Activated effector memory CD4-positive, alpha-beta T cell treated with anti-CD3 and anti-CD28 coated beads, Interleukin-2, amount 50 U/mL, for 16 hours (primary cell): ENCODE measurements around the gene HOXC4.
A peak's percentile ranks its signal among the peaks of the same experiment; 100 is the strongest.
"Not testable (repeated sequence)": the region's sequence is repeated elsewhere in the genome, so short reads cannot be mapped to it uniquely, and the experiment has no call there.

Experiments used
- DNase-seq: peaks from one replicate; pipeline ENCODE4 v3.0.0-alpha.2; 2020

The HOXC4 gene

GRCh38 chr12:54058128-54058768, 4.6 kb downstream of the HOXC4 start:
- no peak for DNase-seq

- no peak for DNase-seq
These were observed 6.0 kb downstream of the HOXC4 start for GRCh38 chr12:54059668-54060067.

DNA sequence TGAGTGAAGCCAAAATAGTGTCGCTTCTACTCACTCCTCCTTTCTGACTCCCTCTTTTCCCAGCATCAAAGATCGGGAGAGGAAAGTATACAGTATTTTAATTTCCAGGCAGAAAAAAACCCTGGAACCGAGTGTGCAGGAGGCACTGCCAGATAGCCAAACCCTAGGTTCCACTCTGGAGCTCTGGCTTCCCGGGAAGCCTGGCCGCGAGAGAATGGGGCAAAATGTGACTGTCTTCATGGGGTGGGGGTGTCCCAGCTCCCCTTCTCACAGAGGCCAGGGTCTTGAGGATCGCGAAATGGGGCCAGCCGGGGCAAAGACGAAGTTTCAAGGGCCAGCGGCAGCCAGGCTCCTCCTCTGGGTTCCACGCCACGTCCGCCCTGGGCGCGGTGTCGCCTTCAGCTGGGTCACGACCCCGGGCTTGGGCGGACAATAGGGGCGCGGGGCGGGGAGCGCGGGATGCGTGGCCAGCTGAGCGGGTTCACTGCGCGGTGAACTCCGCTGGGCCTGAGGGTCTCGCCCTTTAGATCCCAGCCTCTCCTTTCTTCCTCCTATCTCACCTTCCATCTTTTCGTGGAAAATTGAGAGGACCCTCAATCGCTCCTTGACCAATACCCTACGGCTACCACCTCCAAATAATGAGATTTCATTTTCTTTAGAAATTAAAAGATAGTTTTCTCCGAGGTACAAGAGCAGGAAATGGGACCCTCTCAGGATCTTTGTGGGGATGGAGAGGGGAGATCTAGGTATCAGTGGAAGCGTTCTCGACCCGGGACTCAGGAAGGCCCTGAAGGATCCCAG, 6.7 kb downstream of the HOXC4 start:
- no peak for DNase-seq

DNA sequence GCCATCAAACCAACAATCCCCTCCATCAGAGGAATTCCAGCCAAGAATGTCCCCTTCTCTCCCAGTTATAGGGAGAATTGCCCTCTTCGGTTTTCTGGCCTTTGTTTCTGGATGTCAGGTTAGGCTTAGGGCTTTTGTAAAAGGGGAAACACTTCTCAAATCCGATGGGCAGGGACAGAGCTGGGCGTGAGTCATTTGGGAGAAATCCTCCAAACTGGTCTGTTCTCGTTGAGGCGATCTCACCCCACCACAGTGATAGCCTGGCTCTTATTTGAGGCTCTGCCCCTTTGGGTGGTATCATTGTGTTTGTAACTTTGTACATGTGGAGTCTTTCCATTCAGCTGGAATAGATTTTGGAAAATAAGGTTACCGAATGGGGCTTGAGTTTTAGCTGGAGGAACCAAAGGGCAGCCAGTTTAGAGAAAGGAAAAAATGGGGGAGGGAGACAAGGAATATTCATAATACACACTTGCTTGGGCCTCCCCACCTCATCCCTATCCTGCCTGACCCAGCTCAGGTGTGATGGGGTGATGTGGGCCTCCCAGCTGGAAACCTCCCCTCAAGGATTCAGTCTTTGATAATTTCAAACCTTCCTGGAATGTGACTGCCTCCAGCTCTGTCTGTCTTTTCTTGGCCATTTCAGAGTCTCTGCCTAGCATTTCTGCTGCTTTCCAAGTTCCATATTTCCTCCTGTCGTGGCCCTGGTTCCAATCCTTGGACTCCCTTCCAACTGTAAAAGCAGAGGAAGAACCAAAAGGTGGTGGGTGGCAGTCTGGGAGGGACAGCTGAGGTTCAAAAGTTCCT, 7.5 kb downstream of the HOXC4 start:
- no peak for DNase-seq

DNA sequence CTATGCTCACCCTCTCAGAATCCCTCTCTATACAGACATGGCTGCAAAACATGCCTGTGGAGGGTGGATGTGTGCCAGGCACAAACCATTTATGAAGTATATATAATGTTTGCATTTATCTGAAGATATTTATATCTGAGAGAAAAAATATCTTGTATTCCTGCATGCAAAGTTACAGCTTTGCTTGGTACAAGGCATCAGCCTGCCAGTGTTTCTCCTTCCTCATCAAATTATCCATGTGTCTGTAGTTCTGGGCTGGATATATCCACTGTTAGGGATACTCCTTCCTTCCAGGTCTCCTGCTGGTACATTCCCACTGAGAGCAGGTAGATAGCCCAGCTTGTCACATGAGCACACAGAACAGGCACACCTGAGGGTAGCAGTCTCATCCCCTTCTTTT, 12.0 kb downstream of the HOXC4 start:
- no peak for DNase-seq

DNA sequence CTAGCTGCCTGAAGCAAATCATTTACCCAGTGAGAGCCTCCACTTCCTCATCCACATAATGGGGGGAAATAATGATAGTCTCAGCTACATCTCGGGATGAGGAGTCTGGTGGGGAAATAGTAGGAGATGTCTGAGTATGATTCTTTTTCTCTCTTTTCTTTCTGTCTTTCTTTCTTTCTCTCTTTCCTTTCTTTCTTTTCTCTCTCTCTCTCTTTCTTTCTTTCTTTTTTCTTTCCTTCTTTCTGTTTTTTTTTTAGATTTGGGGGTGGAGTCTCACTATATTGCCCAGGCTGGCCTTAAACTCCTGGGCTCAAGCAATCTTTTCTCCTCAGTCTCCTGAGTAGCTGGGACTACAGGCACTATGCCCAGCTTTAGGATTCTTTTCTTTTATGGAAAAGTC, 12.8 kb downstream of the HOXC4 start:
- DNase-seq: no peak

DNA sequence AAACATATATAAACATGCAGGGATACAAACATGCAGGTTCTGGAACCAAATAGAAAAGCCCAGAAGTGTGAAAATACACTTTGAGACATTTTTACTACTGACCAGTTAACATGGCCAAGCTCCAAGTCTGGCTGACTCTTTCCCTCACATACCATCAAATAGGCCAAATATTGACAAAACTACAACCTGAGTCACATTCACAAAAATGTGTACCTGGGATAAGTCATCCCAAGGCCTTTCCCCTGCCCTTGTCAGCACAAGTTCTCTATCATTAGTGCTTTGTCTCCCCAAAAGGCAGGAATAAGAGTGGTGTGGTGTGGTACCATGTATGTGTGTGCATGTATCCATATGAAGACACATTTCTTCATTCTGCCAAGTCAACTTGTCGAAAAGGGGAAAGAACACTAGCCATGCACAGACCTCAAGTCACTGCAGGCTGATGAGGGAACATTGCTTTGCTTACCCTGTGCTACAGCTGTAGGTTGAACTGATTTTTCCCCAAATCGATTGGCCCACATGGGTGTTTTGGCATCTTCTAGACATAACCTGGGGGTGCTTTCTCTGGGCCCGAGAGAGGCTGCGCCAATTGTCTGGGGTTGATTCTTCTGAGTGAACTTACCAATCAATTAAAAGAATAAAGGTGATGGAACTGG, 14.9 kb downstream of the HOXC4 start:
- no peak for DNase-seq

GRCh38 chr12:54071942-54072341, 18.3 kb downstream of the HOXC4 start:
- DNase-seq: no peak

DNA sequence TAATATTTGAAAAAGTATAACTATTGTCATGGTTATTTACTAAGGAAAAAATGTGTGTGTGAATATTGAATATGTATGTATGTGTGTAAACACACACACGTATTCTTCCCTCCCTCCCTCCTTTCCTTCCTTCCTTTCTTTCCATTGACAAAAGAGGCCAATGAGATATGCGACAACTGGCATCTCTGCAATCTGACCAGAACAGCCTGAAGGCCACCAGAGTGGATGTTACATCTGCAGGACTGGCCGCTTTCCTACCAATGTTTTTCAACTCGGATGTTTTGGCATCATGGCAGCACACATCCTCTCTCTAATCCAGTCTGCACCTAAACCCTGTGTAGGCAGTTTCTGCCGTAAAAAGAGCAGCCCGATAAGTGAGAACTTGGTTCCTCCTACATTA, 20.7 kb downstream of the HOXC4 start:
- DNase-seq: no peak

- no peak for DNase-seq
These were observed 21.8 kb downstream of the HOXC4 start for GRCh38 chr12:54075409-54075808.

GRCh38 chr12:54075974-54076373, 22.3 kb downstream of the HOXC4 start:
- no peak for DNase-seq

DNA sequence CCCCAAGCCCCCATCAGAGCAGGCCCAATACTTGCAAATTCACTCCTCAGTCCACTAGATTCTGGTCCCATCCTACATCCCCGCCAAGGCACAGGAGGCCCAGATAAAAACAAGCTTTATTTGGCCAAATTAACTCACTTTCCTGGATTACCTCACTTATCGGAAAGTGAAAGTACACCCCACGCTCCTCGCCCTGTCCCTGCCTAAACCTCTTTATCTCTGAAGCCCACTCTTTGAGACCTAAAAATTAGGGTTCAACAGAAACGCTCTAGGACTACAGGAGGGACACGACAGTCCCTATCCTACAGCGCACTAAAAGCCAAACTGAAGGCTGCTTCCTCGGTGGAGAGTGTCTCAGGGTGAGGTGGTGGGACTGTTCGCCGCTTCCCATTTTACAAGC, 24.2 kb downstream of the HOXC4 start:
- not testable (repeated sequence) for DNase-seq

GRCh38 chr12:54079115-54079514, 25.5 kb downstream of the HOXC4 start:
- not testable (repeated sequence) for DNase-seq

DNA sequence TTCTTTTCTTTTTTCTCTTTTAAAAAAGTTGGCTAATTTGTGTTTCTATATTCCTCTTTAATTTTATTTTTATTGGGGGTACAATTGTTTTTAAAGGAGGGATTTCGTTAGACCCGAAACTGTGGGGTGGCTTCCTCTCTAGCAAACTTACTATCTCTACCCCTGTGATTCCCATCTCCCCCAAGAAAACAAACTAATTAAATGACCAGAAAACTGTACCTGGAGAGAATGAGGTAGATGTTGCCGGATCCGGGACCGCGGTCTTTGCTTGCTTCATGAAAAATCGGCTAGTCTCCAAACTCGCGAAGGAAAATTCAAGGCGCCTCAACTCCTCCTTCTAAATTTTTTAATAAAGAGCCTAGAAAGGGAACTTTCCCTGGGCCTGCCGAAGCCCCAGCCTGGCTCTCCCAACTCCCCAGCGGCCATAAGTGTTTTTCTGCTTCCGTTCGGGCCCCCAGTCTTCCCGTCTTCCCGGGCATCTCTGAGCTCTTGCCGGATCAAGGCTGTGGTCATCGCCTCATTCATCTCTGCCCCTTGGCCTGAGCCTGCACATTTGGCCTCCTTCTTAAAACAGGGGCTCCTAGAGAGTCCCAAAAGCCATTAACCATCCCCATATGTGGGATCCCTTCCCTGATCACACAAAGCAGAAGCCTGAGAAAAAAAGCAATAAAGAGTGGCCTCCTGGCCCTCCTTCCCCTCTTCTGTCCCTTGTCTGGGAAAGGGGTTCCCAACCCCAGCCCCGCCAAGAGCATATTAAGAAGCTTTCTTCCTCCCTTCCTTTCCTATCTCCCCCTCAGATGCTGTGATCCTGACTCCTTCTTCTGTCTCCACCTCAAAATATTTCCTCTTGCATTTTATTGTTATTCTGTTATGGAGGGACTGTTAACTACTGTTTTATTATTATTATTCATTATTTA, 26.6 kb downstream of the HOXC4 start:
- DNase-seq: not testable (repeated sequence)

DNA sequence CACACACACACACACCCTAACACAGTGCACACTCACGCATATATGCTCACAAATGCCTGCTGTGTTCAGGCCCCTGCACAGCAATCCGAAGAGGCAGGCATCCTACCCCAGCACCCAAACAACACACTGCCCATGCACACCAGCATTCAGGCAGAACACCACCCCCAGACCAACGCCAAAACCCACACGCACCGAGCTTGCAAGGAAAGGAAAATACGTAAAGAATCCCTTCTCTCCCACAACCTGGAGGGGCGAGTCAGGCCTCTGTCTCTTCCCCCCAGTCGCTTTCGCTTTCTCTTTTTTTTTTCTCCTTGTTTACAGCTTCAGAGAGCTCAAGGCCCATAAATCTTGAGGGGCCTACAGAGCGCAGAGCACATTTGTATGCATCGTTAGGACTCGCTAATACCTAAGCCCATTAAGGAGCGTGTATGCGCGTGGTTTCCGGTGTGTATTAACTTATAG, 27.4 kb downstream of the HOXC4 start:
- not testable (repeated sequence) for DNase-seq

DNA sequence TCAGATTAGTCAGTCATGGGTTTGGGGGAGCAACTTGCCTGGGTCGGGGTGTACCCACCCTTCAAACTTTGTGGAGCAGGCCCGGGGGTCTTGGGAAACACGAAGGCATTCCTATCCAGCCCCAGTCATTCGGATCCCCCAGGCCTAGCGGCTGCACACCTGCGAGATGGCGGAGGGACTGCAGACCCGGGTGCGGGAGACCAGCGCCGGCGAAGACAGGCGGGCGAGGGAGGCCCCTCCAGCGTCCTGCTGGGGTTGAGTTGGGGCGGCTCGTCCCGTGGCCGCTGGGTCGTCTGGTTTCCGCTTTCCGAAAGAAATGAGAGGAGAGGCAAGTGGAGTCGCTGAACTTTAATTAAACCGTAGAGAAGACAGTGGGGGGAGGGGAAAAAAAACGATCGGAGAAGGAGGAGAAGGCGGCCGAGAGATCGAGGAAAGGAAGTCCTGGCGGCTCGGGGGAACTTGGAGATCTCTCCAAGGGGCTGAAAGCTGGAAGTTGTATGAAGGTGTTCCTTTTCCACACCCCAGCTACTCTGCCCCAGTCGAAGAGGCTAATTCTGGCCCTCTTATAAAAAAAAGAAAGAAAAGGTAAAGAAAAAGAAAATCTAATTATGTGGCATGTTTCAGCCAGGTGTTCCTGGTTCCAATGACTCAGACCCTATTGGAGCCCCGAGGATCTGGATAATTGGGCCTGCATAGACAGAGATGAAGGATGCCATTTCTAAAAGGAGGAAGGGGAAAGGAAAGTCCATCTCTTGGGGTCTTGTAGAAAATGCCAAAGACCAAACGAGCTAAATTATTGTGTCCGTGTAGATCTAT, 28.2 kb downstream of the HOXC4 start:
- peak; percentile 65 for DNase-seq

GRCh38 chr12:54082397-54082892, 28.8 kb downstream of the HOXC4 start:
- DNase-seq: peak; percentile 71

- DNase-seq: not testable (repeated sequence)
These were observed 34.4 kb downstream of the HOXC4 start for GRCh38 chr12:54088011-54088410.

DNA sequence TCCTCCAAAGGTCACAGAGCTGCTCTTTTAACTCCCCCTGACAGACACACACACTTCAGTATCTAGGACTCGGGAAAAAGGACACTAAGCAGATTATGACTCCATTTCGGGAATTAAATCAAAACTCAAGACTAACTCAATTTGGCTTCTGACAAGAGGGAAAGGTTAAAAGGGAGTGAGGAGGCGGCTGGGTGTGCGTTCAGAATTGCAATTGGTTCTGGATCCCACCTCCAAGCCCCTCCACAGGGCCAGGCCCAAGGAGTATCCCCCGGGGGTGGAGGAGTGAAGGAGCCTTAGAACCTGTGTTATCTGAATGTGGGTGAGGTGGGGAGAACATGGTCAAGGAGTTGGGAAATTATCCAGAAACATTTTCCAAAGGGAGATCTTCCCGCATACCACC, 35.8 kb downstream of the HOXC4 start:
- DNase-seq: not testable (repeated sequence)

- DNase-seq: not testable (repeated sequence)
These were observed 36.7 kb downstream of the HOXC4 start for GRCh38 chr12:54090312-54090711.

DNA sequence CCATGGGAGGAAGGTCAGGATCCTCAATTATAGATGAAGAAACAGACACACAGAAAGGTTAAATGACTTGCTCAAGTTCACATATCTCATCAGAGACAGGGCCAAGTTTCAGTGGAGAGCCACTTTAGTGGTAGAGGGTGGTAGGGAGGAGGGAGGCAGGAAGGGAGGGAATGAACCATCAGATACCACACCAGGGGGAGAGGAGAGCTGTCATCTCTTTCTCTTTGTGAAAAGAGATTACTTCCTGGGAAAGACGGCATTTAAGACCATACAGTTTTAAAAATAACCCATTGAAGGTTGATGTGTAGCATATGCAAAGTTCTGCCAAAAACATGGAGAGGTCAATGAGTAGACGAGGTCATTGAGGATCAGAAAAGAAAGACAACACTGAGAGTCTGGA, 39.3 kb downstream of the HOXC4 start:
- DNase-seq: not testable (repeated sequence)
